Mesendoderm (in vitro differentiated cells): ENCODE measurements around the gene LTK.

Experiments used
- DNase-seq: peaks from one replicate; pipeline ENCODE4 v3.0.0; 2013
- H2AK5ac ChIP-seq: 2 replicates; pipeline ENCODE4 v1.6.1; 2013; ENCODE audit warnings: low read length, inconsistent platforms
- H2BK120ac ChIP-seq: 2 replicates; pipeline ENCODE4 v1.6.1; 2013; ENCODE audit warnings: low read depth, mild to moderate bottlenecking, low read length, moderate library complexity, mixed read lengths
- H2BK15ac ChIP-seq: replicated peaks from 2 replicates; pipeline ENCODE4 v1.6.1; 2013; ENCODE audit warnings: low read depth, mild to moderate bottlenecking, moderate library complexity
- H2BK5ac ChIP-seq: 2 replicates; pipeline ENCODE4 v1.6.1; 2013; ENCODE audit warnings: low read length, inconsistent platforms
- H3K18ac ChIP-seq: 2 replicates; pipeline ENCODE4 v1.6.1; 2013; ENCODE audit warnings: mild to moderate bottlenecking, low read length, mixed read lengths
- H3K23ac ChIP-seq: one replicate; pipeline ENCODE4 v1.6.1; 2013; ENCODE audit warnings: low read length
- H3K27ac ChIP-seq: 2 replicates; pipeline ENCODE4 v1.5.1; 2013; ENCODE audit warnings: low read depth, mild to moderate bottlenecking, inconsistent platforms, low read length, moderate library complexity
- H3K27me3 ChIP-seq: 2 replicates; pipeline ENCODE4 v1.6.1; 2013; ENCODE audit warnings: low read length, control low read depth, mild to moderate bottlenecking, inconsistent platforms; ENCODE audit not compliant: insufficient read depth, poor library complexity
- H3K36me3 ChIP-seq: 2 replicates; pipeline ENCODE4 v1.6.1; 2013; ENCODE audit warnings: low read length, inconsistent platforms; ENCODE audit not compliant: control insufficient read depth, insufficient read depth
- H3K4ac ChIP-seq: one replicate; pipeline ENCODE4 v1.6.1; 2013; ENCODE audit warnings: low read depth, mild to moderate bottlenecking, low read length, moderate library complexity
- H3K4me1 ChIP-seq: 2 replicates; pipeline ENCODE4 v1.6.1; 2013; ENCODE audit warnings: low read depth, low read length, inconsistent platforms; ENCODE audit not compliant: control insufficient read depth
- H3K4me2 ChIP-seq: 2 replicates; pipeline ENCODE4 v1.6.1; 2013; ENCODE audit warnings: low read length
- H3K4me3 ChIP-seq: 2 replicates; pipeline ENCODE4 v1.5.1; 2013; ENCODE audit warnings: mild to moderate bottlenecking, low read length
- H3K56ac ChIP-seq: one replicate; pipeline ENCODE4 v1.6.1; 2013; ENCODE audit warnings: low read length
- H3K79me1 ChIP-seq: 2 replicates; pipeline ENCODE4 v1.6.1; 2013; ENCODE audit warnings: low read length, inconsistent platforms
- H3K79me2 ChIP-seq: 2 replicates; pipeline ENCODE4 v1.6.1; 2013; ENCODE audit warnings: mild to moderate bottlenecking, low read length; ENCODE audit not compliant: control insufficient read depth, insufficient read depth
- H3K9ac ChIP-seq: 2 replicates; pipeline ENCODE4 v1.6.1; 2013; ENCODE audit warnings: low read length, inconsistent platforms
- H4K5ac ChIP-seq: one replicate; pipeline ENCODE4 v1.6.1; 2013; ENCODE audit warnings: low read length
- H4K8ac ChIP-seq: one replicate; pipeline ENCODE4 v1.6.1; 2013; ENCODE audit warnings: low read depth, mild to moderate bottlenecking, control low read depth, low read length, moderate library complexity
- WGBS: extraction: QIAGEN DNeasy Blood & Tissue Kit; methylation state at CpG from one replicate; pipeline ENCODE4 v1.1.7; 2013; ENCODE audit warnings: low lambda C conversion rate, missing lambda C conversion rate; ENCODE audit not compliant: insufficient coverage; ENCODE audit errors: extremely low coverage; 5-methylcytosine and 5-hydroxymethylcytosine counted together

Gene LTK

DNA sequence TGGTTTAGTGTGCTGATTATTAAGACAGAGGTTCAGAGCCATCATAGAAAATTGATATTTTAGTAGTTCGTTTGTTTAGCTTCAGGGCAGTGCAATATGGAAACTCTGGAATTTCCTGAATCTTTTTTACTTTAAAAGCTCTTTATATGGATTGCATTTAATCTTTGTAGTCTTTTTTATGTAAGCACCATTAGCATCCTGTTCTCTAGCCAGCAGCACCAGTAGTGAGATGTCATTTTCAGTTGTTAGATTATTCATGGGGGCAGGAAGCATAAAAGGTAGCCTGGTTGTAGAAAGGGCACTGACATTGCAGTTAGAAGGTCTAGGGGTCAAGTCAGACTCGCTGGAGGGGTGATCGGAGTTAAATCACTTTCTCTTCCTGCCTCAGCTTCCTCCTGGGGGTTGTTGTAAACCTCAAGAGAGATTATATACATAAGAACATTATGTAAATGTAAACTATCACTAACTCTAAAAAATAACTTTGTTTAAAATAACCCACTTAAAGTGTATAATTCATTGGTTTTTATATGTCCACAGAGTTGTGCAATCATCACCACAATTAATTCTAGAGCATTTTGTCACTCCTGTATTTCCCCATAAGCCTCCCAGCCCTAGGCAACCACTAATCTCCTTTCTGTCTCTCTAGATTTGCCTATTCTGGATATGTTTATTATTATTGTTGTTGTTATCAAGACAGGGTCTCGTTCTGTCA is 51.4 kb downstream of the LTK start:
- Histone ChIP-seq H3K4me3 (no peak overlapping the region), H4K8ac (no peak overlapping the region), H2BK15ac (no peak overlapping the region), H2BK120ac (no peak overlapping the region), H3K23ac (no peak overlapping the region), H3K4ac (no peak overlapping the region), H3K79me1 (no peaks in the 10 kb centered on the region), H3K36me3 (peaks cover 4% of the 10 kb centered on the region), H2BK5ac (no peak overlapping the region), H3K4me1 (no peaks in the 10 kb centered on the region), H4K5ac (no peak overlapping the region), H3K56ac (no peak overlapping the region), H3K9ac (no peak overlapping the region), H2AK5ac (no peak overlapping the region), H3K18ac (no peak overlapping the region), H3K27ac (no peak overlapping the region), H3K27me3 (no peaks in the 10 kb centered on the region), H3K79me2 (no peaks in the 10 kb centered on the region), H3K4me2 (no peak overlapping the region)
- no CpG with 5 or more reads among the region's 4 CpGs for WGBS
- DNase-seq, result no peak
